ENCODE measurements around the gene RS1.

Gene RS1

GRCh38 chrX:18661273-18661672, 10.6 kb downstream of the RS1 start:
- Histone ChIP-seq H3K4me1 (ENCODE audit: insufficient read depth, low read length) (no peaks in the 10 kb centered on the region), H3K4me3 (ENCODE audit: low read length) (no peak overlapping the region), H3K27me3 (ENCODE audit: insufficient read depth, low read length) (no peaks in the 10 kb centered on the region), H3K36me3 (ENCODE audit: insufficient read depth, low read depth, low read length) (no peaks in the 10 kb centered on the region), H3K27ac (ENCODE audit: low read length) (no peak overlapping the region), H3K9me3 (ENCODE audit: insufficient read depth, low read depth, low read length) (no peaks in the 10 kb centered on the region), H3K9ac (ENCODE audit: low read depth, low read length) (no peak overlapping the region)

- no peak overlapping the region for H3K4me3 ChIP-seq (ENCODE audit: low read length)
- H3K9ac ChIP-seq (ENCODE audit: low read depth, low read length), result no peak overlapping the region
- no peaks in the 10 kb centered on the region for H3K9me3 ChIP-seq (ENCODE audit: insufficient read depth, low read depth, low read length)
- H3K36me3 ChIP-seq (ENCODE audit: insufficient read depth, low read depth, low read length), result no peaks in the 10 kb centered on the region
- no peak overlapping the region for H3K27ac ChIP-seq (ENCODE audit: low read length)
- no peaks in the 10 kb centered on the region for H3K27me3 ChIP-seq (ENCODE audit: insufficient read depth, low read length)
- no peaks in the 10 kb centered on the region for H3K4me1 ChIP-seq (ENCODE audit: insufficient read depth, low read length)
Observed at GRCh38 chrX:18654875-18655836, 16.8 kb downstream of the RS1 start.

- Histone ChIP-seq H3K9me3 (ENCODE audit: insufficient read depth, low read depth, low read length) (no peaks in the 10 kb centered on the region), H3K27ac (ENCODE audit: low read length) (no peak overlapping the region), H3K27me3 (ENCODE audit: insufficient read depth, low read length) (no peaks in the 10 kb centered on the region), H3K9ac (ENCODE audit: low read depth, low read length) (no peak overlapping the region), H3K4me1 (ENCODE audit: insufficient read depth, low read length) (no peaks in the 10 kb centered on the region), H3K4me3 (ENCODE audit: low read length) (no peak overlapping the region), H3K36me3 (ENCODE audit: insufficient read depth, low read depth, low read length) (no peaks in the 10 kb centered on the region)
Observed at GRCh38 chrX:18652636-18653035, 19.3 kb downstream of the RS1 start.

GRCh38 chrX:18650662-18651061, 21.2 kb downstream of the RS1 start:
- Histone ChIP-seq H3K27me3 (ENCODE audit: insufficient read depth, low read length) (no peaks in the 10 kb centered on the region), H3K36me3 (ENCODE audit: insufficient read depth, low read depth, low read length) (no peaks in the 10 kb centered on the region), H3K9ac (ENCODE audit: low read depth, low read length) (no peak overlapping the region), H3K27ac (ENCODE audit: low read length) (no peak overlapping the region), H3K9me3 (ENCODE audit: insufficient read depth, low read depth, low read length) (no peaks in the 10 kb centered on the region), H3K4me3 (ENCODE audit: low read length) (no peak overlapping the region), H3K4me1 (ENCODE audit: insufficient read depth, low read length) (no peaks in the 10 kb centered on the region)

- Histone ChIP-seq H3K4me3 (ENCODE audit: low read length) (no peak overlapping the region; the same call in 1 of the 2 replicates), H3K9me3 (ENCODE audit: insufficient read depth, low read depth, low read length) (no peaks in the 10 kb centered on the region), H3K27me3 (ENCODE audit: insufficient read depth, low read length) (no peaks in the 10 kb centered on the region)
Observed at GRCh38 chrX:18649498-18649951, 22.4 kb downstream of the RS1 start.

GRCh38 chrX:18647621-18648020, 24.3 kb downstream of the RS1 start:
- H3K36me3 ChIP-seq (ENCODE audit: insufficient read depth, low read depth, low read length), result no peaks in the 10 kb centered on the region
- no peak overlapping the region for H3K27ac ChIP-seq (ENCODE audit: low read length)
- H3K4me1 ChIP-seq (ENCODE audit: insufficient read depth, low read length), result no peaks in the 10 kb centered on the region
- H3K4me3 ChIP-seq (ENCODE audit: low read length), result no peak overlapping the region
- H3K27me3 ChIP-seq (ENCODE audit: insufficient read depth, low read length), result no peaks in the 10 kb centered on the region
- H3K9ac ChIP-seq (ENCODE audit: low read depth, low read length), result no peak overlapping the region
- H3K9me3 ChIP-seq (ENCODE audit: insufficient read depth, low read depth, low read length), result no peaks in the 10 kb centered on the region

More at GRCh38 chrX:18649498-18649951, 22.4 kb downstream of the RS1 start:
- H3K9ac ChIP-seq (ENCODE audit: low read depth, low read length), result no peak overlapping the region
- no peaks in the 10 kb centered on the region for H3K4me1 ChIP-seq (ENCODE audit: insufficient read depth, low read length)
- no peak overlapping the region for H3K27ac ChIP-seq (ENCODE audit: low read length)
- H3K36me3 ChIP-seq (ENCODE audit: insufficient read depth, low read depth, low read length), result no peaks in the 10 kb centered on the region

GRCh38 chrX:18643853-18644252, 28.1 kb downstream of the RS1 start:
- Histone ChIP-seq H3K9ac (ENCODE audit: low read depth, low read length) (no peak overlapping the region), H3K27ac (ENCODE audit: low read length) (no peak overlapping the region), H3K4me1 (ENCODE audit: insufficient read depth, low read length) (no peaks in the 10 kb centered on the region), H3K9me3 (ENCODE audit: insufficient read depth, low read depth, low read length) (no peaks in the 10 kb centered on the region), H3K4me3 (ENCODE audit: low read length) (no peak overlapping the region), H3K36me3 (ENCODE audit: insufficient read depth, low read depth, low read length) (no peaks in the 10 kb centered on the region), H3K27me3 (ENCODE audit: insufficient read depth, low read length) (no peaks in the 10 kb centered on the region)

GRCh38 chrX:18643243-18643642, 28.7 kb downstream of the RS1 start:
- Histone ChIP-seq H3K27me3 (ENCODE audit: insufficient read depth, low read length) (no peaks in the 10 kb centered on the region), H3K4me1 (ENCODE audit: insufficient read depth, low read length) (no peaks in the 10 kb centered on the region), H3K4me3 (ENCODE audit: low read length) (no peak overlapping the region), H3K36me3 (ENCODE audit: insufficient read depth, low read depth, low read length) (no peaks in the 10 kb centered on the region), H3K9me3 (ENCODE audit: insufficient read depth, low read depth, low read length) (no peaks in the 10 kb centered on the region), H3K9ac (ENCODE audit: low read depth, low read length) (no peak overlapping the region), H3K27ac (ENCODE audit: low read length) (no peak overlapping the region)

GRCh38 chrX:18640686-18641085, 31.2 kb downstream of the RS1 start:
- Histone ChIP-seq H3K9me3 (ENCODE audit: insufficient read depth, low read depth, low read length) (no peaks in the 10 kb centered on the region), H3K4me3 (ENCODE audit: low read length) (no peak overlapping the region), H3K4me1 (ENCODE audit: insufficient read depth, low read length) (no peaks in the 10 kb centered on the region), H3K36me3 (ENCODE audit: insufficient read depth, low read depth, low read length) (no peaks in the 10 kb centered on the region), H3K27me3 (ENCODE audit: insufficient read depth, low read length) (no peaks in the 10 kb centered on the region), H3K9ac (ENCODE audit: low read depth, low read length) (peak overlapping the region; percentile 56; the same call in 1 of the 2 replicates), H3K27ac (ENCODE audit: low read length) (no peak overlapping the region)

GRCh38 chrX:18639280-18639679, 32.6 kb downstream of the RS1 start:
- Histone ChIP-seq H3K4me3 (ENCODE audit: low read length) (no peak overlapping the region), H3K27me3 (ENCODE audit: insufficient read depth, low read length) (no peaks in the 10 kb centered on the region), H3K4me1 (ENCODE audit: insufficient read depth, low read length) (no peaks in the 10 kb centered on the region), H3K9me3 (ENCODE audit: insufficient read depth, low read depth, low read length) (no peaks in the 10 kb centered on the region), H3K27ac (ENCODE audit: low read length) (no peak overlapping the region), H3K36me3 (ENCODE audit: insufficient read depth, low read depth, low read length) (no peaks in the 10 kb centered on the region), H3K9ac (ENCODE audit: low read depth, low read length) (no peak overlapping the region)

- no peaks in the 10 kb centered on the region for H3K27me3 ChIP-seq (ENCODE audit: insufficient read depth, low read length)
- H3K9me3 ChIP-seq (ENCODE audit: insufficient read depth, low read depth, low read length), result no peaks in the 10 kb centered on the region
- no peaks in the 10 kb centered on the region for H3K36me3 ChIP-seq (ENCODE audit: insufficient read depth, low read depth, low read length)
- H3K4me1 ChIP-seq (ENCODE audit: insufficient read depth, low read length), result no peaks in the 10 kb centered on the region
- H3K4me3 ChIP-seq (ENCODE audit: low read length), result no peak overlapping the region
- H3K27ac ChIP-seq (ENCODE audit: low read length), result no peak overlapping the region
- H3K9ac ChIP-seq (ENCODE audit: low read depth, low read length), result no peak overlapping the region
Observed at GRCh38 chrX:18638398-18638797, 33.5 kb downstream of the RS1 start.

GRCh38 chrX:18630934-18631333, 41.0 kb downstream of the RS1 start:
- Histone ChIP-seq H3K27ac (ENCODE audit: low read length) (no peak overlapping the region), H3K36me3 (ENCODE audit: insufficient read depth, low read depth, low read length) (peaks cover 9% of the 10 kb centered on the region; the same call in 1 of the 2 replicates), H3K9ac (ENCODE audit: low read depth, low read length) (no peak overlapping the region), H3K4me3 (ENCODE audit: low read length) (no peak overlapping the region), H3K27me3 (ENCODE audit: insufficient read depth, low read length) (no peaks in the 10 kb centered on the region), H3K4me1 (ENCODE audit: insufficient read depth, low read length) (no peaks in the 10 kb centered on the region), H3K9me3 (ENCODE audit: insufficient read depth, low read depth, low read length) (no peaks in the 10 kb centered on the region)
